Stomach (tissue), 4 donors: ENCODE data around the gene ZDHHC17.

Source experiments
- CTCF ChIP-seq, 7 experiments: fragments of 450-650 bp in 4 of 7; fragments of 200-600 bp in 3 of 7; sonication (generic) in 3 of 7; IDR thresholded peaks; one replicate each; pipeline ENCODE4 v1.5.1; 2016 to 2019; ENCODE audit warnings: antibody characterized with exemption in 7 of 7, control low read depth in 2 of 7, mild to moderate bottlenecking in 1 of 7
- POLR2AphosphoS5 ChIP-seq, 3 donors: sonication (generic); formaldehyde crosslinking; IDR thresholded peaks; one replicate each; pipeline ENCODE4 v1.6.1; 2016; ENCODE audit warnings: antibody characterized with exemption in 3 of 3

DNA sequence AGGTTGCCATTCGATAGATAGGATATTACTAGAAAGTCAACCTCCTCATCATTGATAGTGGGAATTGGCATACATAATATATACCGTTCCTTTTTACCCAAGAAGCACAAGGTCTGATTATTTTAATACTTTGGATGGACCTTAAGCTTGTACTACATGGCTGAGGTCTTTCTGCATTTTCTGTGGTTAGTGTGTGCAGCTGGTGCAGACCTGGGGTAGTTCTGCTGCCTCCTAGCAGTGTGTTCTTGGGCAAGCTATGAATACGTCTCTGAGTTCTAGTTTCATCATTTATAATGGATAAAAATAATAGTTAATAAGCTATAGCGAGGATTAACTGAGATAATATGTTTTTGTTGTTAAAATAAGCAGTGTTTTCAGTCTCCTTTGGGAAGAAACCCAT, 2.2 kb downstream of the ZDHHC17 start:
- TF ChIP-seq POLR2AphosphoS5 (IDR thresholded peaks at IDR 0.05) (no peak), CTCF (IDR thresholded peaks at IDR 0.05) (no peak)
